HG02642 (cell line): ENCODE results near the gene TBP.
"Not testable (repeated sequence)": the region's sequence is repeated elsewhere in the genome, so short reads cannot be mapped to it uniquely, and the experiment has no call there.

Source experiments
- ATAC-seq: cut with Tn5 transposase; IDR thresholded peaks from one replicate; pipeline ENCODE4 v1.9.1; 2021; ENCODE audit warnings: mild to moderate bottlenecking; ENCODE audit not compliant: unreplicated experiment, poor library complexity

TBP gene

DNA sequence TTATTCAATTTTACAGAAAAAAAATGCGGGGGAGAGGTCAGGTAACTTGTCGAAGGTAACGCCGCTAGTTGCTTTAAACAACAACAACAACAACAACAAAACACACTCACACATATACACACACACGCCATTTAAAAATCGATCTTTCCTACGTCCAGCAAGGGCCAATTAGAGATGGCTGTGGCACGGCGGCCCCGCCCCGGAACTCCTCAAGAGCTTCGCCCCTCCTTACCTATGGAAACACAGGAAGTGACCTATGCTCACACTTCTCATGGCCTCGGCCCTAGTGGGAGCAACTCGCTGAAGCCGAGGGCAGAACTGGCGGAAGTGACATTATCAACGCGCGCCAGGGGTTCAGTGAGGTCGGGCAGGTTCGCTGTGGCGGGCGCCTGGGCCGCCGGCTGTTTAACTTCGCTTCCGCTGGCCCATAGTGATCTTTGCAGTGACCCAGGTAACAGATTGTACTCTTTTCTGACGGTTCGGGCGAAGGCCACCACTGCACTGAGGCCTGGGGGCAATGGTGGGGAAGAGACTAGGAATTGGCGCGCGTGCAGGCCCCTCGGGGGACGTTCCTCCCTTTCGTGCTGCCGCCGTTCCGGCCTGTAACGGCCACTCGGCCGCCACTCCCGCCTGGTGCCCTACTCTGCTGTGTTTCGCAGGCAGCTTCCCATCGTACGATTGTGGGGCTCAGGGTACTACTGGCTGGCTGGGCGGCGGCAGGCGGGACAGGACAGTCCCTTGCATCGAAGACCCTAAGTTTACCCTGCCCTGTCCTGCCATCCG is at the start of gene TBP:
TSS of gene TBP (plus strand) at position 357 of the 783 bp plus-strand sequence. CDS start 2,661 bp downstream, outside the sequence.
- ATAC-seq, result peak; percentile 97

DNA sequence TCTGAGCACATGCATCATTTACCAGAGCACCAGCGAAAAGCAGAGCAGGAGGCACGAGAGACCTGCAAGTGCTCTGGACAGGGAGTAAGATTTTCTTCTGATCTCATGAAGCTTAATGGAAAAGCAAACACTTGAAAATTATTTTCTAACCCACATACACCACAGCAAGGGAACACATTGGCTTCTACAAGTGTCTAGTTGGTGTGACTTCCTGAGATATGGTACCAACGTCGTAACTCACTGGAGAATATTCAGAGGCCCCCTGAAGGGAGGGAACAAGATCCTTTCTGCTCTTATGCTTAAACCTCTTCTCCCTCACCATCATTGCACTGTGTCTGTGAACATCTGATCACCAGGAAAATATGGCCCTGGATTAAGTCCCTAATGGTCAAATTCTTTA is 49.7 kb upstream of the TBP start:
- no peak for ATAC-seq

DNA sequence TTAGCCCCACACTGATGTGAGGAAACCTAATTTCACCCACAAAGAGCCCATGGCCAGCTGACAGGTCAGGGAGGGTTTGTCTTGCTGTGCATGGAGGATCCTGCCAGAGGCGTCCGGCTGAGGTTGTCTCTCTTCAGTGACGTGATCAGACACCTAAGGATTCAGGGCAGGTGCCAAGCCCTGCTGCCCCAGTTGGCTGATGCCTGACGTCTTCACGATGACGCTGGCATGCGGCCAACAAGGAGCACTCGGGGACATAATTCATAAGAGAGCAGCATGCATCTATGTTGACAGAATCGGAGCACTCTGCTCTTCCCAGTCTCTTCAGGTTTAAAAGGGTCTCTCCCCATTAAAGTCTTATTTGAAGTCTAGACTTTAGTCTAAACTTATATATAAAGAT is 48.9 kb upstream of the TBP start:
- ATAC-seq, result no peak

DNA sequence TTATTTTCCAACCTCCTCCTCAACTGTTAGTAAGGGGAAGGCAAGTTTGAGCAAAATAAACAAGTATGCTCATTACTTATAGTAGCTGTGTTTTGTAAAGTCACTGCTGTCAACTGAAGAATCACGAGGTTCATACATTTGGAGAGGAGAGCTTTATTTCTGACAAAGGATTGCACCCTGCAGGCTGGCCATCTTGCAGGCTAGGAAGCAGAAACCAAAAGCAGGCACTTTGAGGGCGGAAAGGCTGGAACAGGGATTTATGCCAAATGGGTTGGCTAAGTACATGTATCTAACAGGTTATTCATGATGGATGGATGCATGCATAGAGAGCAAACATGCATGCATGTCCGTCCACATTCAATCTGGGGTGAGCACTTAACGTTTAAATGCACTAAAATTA is 47.7 kb upstream of the TBP start:
- no peak for ATAC-seq

DNA sequence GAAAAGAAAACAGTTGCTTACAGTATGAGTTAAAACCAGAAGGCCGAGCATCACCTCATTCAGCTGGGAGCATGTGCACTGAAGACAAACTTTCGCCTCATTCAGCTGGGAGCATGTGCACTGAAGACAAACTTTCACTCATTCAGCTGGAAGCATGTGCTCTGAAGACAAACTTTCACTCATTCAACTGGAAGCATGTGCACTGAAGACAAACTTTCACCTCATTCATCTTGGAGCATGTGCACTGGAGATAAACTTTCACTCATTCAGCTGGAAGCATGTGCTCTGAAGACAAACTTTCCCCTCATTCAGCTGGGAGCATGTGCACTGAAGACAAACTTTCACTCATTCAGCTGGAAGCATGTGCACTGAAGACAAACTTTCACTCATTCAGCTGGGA is 46.4 kb upstream of the TBP start:
- ATAC-seq, result not testable (repeated sequence)

DNA sequence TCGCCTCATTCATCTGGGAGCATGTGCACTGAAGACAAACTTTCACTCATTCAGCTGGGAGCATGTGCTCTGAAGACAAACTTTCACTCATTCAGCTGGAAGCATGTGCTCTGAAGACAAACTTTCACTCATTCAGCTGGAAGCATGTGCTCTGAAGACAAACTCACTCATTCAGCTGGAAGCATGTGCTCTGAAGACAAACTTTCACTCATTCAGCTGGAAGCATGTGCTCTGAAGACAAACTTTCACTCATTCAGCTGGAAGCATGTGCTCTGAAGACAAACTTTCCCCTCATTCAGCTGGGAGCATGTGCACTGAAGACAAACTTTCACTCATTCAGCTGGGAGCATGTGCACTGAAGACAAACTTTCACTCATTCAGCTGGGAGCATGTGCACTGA is 45.9 kb upstream of the TBP start:
- ATAC-seq, result not testable (repeated sequence)

DNA sequence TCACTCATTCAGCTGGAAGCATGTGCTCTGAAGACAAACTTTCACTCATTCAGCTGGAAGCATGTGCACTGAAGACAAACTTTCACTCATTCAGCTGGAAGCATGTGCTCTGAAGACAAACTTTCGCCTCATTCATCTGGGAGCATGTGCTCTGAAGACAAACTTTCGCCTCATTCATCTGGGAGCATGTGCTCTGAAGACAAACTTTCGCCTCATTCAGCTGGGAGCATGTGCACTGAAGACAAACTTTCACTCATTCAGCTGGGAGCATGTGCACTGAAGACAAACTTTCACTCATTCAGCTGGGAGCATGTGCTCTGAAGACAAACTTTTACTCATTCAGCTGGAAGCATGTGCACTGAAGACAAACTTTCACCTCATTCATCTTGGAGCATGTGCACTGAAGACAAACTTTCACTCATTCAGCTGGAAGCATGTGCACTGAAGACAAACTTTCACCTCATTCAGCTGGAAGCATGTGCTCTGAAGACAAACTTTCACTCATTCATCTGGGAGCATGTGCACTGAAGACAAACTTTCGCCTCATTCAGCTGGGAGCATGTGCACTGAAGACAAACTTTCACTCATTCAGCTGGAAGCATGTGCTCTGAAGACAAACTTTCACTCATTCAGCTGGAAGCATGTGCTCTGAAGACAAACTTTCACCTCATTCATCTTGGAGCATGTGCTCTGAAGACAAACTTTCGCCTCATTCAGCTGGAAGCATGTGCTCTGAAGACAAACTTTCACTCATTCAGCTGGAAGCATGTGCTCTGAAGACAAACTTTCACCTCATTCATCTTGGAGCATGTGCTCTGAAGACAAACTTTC is 45.1 kb upstream of the TBP start:
- ATAC-seq, result not testable (repeated sequence)

DNA sequence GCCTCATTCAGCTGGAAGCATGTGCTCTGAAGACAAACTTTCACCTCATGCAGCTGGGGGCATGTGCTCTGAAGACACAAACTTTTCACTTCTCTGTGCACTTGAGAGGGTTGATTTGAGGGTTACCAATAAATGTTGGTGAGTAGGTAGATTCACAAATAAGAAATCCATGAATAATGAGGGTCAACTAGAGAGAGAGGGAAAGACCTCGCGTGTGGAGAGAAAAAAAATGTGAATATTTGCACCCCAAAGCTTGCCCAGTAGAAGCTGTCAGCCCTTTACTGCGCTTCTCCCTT is 44.5 kb upstream of the TBP start:
- ATAC-seq, result no peak

DNA sequence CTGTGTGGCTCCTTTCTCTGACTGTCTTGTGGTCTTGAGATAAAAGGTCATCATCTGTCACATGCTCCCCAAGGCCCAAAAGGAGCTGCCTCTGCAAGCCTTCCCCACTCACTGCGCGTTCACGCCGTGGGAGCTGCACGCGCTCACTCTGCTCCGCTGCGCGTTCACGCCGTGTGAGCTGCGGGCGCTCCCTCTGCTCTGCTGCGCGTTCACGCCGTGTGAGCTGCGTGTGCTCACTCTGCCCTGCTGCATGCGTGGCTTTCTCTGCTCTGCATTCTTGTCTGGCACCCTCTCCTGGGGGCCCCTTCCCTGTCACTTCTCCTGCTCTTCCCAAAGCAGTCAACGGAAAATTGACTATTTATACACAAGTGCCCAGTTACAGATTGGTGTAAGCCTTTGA is 43.5 kb upstream of the TBP start:
- no peak for ATAC-seq

DNA sequence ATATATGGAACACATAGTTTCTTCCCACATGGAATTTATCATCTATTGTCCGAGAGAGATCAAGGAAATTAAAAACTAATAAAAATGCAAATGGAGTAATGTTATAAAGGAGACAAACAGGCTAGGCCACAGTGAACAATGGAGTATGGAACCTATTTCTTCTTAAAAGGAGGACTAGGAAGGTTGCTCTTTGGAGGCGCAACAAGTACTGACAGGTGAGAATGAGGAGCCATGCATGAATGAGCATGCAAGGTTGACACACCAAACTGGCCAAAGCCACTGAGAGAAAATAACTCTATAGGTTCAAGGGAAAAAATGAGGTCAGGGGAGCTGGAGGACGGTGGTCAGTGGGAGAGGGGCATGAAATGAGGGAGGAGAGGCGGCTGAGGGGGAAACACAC is 41.9 kb upstream of the TBP start:
- ATAC-seq, result no peak

DNA sequence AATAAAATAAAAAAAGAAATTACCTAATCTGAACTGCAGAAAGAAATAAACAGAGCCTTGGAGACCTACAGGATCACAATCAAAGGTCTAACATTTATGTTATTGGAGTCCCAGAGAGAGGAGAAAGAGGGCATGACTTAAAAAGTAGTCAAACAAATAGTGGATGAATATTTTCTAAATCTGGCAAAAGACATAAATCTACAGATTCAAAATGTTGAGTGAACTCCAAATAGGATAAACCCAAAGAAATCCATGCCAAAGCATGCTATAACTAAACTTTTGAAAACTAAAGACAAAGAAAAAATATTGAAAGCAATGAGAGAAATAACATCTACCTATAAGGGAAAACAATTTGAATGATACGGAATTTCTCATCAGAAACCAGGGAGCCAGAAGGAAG is 39.3 kb upstream of the TBP start:
- no peak for ATAC-seq

DNA sequence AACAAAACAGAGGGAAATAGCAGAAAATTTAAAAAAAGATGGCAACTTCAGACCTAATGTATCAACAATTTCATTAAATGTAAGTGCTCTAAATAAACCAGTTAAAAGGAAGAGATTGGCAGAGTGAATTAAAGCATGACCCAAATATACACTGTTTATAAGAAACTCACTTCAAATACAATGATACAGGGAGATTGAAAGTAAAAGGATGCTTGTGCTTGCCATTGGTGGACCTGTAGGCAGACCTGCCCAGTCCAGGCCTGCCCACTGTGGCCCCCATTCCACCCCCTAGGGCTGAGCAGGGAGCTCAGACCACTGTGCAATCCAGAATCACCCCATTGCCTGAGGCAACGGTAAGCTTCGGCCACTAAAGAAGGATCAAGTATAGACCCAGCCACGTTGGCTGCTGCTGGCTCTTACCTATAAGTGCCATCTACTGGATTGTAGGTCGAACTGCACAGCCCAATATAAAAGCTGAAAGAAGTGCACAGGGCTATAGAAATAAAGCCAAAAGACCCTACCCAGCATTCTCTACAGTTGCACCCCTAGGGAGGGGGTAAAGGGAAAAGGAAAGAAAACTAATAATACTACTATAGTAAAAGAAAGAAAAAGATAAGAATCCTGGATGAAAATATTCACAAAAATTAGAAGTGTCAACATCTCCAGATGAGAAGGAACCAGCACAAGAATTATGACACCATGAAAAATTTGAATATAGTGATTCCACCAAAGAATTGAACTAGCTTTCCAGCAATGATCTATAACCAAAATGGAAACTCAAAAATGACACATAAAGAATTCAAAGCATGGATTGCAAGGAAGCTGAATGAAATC is 37.2 kb upstream of the TBP start:
- peak; percentile 93 for ATAC-seq

DNA sequence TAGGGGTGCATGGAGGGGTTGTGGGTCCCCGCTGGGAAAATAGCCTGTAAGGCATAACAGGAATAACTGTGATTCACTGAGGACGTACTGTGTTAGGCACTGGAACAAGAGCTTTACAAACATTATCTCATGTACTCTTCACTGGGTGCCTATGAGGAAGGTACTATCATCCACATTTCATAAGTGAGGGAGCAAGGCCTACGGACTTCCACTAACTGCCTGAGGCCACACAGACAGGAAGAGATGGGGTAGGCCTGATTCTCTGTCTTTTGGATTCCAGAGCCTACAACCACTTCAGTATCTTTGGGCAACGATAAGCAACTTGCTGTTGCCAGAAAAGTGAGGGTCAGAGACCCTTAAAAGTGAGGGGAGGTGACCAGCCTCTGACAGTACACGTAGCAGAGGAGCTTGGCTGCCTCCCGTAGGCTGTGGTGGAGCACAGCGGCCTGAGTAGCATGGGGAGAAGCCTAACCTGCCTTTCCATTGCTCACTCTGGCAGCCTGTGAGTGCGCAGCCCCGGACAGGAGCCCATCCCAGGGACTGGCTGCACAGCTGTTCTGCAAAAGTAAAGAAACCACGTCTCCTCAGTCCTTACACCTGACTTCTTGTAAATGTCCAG is 31.5 kb upstream of the TBP start:
- no peak for ATAC-seq

DNA sequence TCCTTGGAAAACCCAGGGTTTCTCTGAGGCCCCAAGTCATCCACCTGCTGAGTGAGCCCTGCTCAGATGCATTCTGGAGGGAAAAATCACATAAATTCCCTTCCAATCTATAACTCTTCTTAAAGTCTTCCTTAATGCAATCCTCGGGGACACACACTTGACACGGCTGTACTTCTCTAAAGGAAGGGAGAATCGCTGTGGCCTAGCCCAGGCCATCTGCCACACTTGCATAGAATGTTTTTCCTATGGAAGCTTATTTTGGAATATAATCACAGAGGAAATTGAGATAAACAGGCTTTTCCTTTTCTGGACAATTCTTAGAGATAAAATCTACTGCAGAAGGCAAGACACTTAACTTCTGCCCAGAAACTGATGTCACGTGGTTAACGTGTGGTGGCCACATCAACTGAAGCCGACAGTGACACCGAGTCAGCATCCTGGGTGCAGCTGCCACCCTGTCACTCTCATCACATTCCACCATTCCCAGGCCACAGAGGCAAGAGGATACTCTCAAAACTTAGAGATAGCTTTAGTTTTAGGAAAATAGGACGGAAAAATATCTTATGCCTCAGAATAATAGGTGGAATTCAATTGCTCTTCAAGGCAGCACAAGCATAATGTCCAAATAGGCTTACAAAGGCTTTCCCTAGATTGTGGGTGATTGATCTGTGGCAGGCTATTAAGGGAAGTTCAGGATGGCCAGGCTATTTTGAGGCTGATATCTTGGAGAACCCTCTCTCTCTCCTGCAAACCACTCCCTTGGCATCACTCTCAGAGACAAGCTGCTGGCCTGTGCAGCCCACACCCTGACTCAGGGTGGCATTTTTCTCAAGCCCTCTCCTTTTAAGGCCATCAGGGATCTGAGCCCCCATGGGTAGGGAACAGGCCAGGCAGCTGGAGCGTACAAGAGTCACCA is 30.7 kb upstream of the TBP start:
- no peak for ATAC-seq

DNA sequence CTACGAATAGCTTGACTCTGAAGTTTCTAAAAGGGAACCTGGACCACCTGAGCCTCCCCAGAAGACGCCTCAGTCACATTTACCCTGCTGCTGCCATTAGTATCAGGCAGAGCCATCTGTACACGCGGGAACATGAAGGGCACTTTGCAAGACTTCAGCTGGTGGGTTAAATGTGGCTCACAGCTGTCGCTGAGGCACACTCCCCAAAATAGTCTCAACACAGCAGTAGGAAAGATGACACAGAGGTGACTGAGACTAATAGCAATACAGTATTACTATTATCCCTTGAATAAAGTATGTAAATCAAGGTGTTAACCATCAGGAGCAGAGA is 30.0 kb upstream of the TBP start:
- no peak for ATAC-seq

DNA sequence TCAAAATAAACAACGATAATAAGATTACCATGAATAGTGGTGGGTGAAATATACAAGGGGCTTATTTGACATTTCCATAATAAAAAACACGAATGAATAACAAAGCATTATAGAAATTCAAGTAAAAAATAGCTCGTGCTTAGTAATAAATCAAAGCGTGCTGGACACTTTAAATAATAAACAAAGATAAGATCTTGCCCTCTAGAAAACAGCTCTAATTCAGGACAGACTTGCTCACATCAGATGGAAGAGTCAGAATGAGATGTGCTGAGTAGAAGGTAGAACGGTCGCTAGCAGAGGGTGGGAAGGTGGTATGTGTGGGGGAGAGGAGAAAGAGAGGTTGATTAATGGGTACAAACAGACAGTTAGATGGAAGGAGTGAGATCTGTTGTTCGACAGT is 28.4 kb upstream of the TBP start:
- ATAC-seq, result no peak

DNA sequence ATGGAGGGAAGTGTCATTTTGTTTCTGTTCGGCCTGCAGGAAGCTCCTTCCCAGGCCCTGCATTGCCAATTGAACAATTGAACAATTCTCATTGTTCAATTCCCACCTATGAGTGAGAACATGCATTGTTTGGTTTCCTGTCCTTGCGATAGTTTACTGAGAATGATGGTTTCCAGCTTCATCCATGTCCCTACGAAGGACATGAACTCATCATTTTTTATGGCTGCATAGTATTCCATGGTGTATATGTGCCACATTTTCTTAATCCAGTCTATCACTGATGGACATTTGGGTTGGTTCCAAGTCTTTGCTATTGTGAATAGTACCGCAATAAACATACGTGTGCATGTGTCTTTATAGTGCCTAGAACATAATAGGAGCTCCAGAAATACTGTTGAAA is 26.2 kb upstream of the TBP start:
- ATAC-seq, result not testable (repeated sequence)

DNA sequence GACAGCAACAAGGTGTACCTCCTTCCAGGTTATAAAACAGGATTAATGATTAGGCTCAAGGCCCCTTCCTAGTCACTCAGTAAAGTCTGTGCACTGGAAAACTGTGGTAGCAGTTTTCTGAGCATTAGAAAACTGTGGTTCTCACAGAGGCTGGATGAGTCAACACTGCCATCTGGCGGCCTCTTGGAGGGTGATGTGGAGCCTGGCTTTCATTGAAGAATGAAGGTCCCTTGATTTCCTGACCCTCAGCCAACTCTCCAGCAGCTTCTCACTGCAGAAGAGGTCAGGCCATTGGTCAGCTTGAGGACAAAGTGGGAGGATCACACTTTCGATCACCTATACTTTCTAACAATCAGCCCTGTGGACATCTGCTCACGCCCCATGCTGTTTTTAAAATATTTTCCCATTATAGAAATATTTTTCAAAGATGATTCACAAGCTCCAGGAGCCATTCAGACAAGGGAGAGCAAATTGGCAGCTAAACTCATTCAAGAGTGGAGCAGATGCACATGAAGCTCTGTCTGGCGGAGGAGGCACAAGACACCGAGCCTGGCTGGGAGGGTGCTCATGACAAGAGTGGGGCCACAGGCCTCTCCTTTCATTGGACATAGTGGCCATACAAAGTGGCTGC is 24.2 kb upstream of the TBP start:
- ATAC-seq, result peak; percentile 71

DNA sequence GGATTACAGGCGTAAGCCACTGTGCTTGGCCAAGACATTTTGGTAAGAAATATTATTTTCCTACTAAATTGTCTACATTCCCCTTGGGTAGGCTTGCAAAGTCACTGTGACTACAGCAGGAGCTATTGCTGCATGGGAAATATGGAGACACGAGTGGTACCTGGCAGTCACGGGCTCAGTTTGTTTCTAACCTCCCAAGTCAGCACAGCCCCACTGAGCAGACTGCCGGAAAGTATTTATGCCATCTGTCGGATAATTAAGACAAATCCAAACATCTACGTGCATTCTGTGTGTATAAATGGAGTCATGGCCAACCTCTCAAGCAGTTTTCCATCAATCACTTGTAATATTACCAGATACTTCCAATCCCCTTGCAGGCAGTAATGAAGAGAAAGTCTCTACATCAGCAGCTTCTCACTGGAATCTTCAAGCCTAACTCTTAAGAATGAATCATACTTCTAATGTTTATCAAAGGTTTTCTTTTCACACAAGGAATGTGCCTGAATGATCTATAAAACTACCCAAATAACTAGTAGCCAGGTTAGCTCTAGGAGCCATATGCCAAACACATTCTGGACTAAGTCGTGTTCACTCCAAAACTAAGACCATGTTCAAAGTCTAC is 21.2 kb upstream of the TBP start:
- no peak for ATAC-seq
